Erythroblast (primary cell): ENCODE data around the gene OCA2.

Source experiments
- GATA1 ChIP-seq: IDR thresholded peaks from 2 replicates; pipeline ENCODE4 v1.6.1; 2011; ENCODE audit warnings: low read depth, mild to moderate bottlenecking, control low read depth, low read length, moderate library complexity
- POLR2A ChIP-seq: IDR thresholded peaks from 2 replicates; pipeline ENCODE4 v1.6.1; 2011; ENCODE audit warnings: mild to moderate bottlenecking, low read length

DNA sequence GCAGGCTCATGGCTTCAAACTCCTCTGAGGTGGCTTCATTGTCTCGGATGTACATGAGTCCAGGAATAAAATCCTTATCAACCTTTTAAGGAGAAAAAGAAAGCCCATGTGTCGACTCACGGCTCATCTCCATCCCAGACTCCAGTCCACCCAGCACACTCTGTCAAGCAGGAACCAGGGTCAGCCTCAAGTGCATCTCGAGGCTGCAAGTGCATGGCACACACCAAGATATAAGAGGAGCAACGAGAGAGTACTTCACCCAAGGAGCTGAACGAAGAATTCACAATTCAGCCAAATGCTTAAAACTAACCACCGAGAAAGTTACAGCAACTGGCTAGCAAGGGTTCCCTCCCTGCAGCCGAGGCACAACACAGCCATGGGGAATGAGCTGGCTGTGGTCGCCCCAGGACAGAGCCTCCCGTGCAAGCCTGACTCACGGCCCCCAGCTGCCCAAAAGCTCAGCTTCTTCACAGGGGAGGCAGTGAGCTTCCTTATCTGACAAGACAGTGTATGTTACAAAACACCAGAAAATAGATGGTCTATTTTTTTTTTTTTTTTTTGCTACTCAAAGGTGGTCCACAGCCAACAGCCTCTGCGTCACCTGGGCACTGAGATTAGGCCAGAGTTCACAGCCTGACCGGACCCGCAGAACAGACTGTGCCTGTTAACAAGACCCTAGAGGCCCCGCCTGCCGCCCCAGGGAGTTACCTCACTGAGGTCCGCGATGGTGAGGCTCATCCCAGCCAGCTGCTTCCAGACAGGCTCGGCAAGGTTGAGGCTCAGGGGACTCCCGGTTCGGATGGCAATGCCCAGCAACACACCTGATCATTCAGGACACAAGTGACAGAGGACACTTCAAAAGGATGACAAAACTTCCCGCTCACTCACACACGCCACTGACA lies 15.9 kb upstream of the OCA2 start:
- no peak for TF ChIP-seq POLR2A
- TF ChIP-seq GATA1 = no peak
